Measurements from ENCODE around the gene TTLL6. TPM values are rescaled to one million over a fixed set of nuclear protein-coding genes. Genes with fewer than 3 reads are reported as not detected.

Gene TTLL6
- total and polyA plus RNA-seq, 4 donors = 0.02 to 0.08 TPM; not detected in 2

DNA sequence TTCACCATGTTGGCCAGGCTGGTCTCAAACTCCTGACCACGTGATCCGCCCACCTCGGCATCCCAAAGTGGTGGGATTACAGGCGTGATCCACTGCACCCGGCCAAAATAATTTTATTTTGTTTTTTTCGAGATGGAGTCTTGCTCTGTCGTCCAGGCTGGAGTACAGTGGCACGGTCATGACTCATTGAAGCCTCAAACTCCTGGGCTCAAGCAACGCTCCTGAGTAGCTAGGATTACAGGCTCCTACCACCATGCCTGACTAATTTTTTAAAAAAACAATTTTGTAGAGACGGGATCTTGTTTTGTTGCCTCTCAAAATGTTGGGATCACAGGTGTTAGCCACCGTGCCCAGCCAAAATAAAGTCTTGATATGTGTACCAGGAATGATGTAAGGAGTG is 2.4 kb upstream of the TTLL6 start:
- TF ChIP-seq, protein P1, sequence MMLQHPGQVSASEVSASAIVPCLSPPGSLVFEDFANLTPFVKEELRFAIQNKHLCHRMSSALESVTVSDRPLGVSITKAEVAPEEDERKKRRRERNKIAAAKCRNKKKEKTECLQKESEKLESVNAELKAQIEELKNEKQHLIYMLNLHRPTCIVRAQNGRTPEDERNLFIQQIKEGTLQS (IDR thresholded peaks at IDR 0.05) = no peak
- no peak for TF ChIP-seq MAX (IDR thresholded peaks at IDR 0.05)
- no peak for TF ChIP-seq RXRA (IDR thresholded peaks at IDR 0.05)
- no peak for TF ChIP-seq HNF4A (conservative IDR thresholded peaks at IDR 0.05)
- no peak for TF ChIP-seq JUND (IDR thresholded peaks at IDR 0.05)
- no peak for TF ChIP-seq NR2F2 (IDR thresholded peaks at IDR 0.05)
- TF ChIP-seq, protein P2, sequence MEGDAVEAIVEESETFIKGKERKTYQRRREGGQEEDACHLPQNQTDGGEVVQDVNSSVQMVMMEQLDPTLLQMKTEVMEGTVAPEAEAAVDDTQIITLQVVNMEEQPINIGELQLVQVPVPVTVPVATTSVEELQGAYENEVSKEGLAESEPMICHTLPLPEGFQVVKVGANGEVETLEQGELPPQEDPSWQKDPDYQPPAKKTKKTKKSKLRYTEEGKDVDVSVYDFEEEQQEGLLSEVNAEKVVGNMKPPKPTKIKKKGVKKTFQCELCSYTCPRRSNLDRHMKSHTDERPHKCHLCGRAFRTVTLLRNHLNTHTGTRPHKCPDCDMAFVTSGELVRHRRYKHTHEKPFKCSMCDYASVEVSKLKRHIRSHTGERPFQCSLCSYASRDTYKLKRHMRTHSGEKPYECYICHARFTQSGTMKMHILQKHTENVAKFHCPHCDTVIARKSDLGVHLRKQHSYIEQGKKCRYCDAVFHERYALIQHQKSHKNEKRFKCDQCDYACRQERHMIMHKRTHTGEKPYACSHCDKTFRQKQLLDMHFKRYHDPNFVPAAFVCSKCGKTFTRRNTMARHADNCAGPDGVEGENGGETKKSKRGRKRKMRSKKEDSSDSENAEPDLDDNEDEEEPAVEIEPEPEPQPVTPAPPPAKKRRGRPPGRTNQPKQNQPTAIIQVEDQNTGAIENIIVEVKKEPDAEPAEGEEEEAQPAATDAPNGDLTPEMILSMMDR (IDR thresholded peaks at IDR 0.05; ENCODE audit: low read depth, low read length, missing input control) = no peak
- no peak for TF ChIP-seq TAF1 (conservative IDR thresholded peaks at IDR 0.05)
- TF ChIP-seq, protein P3, sequence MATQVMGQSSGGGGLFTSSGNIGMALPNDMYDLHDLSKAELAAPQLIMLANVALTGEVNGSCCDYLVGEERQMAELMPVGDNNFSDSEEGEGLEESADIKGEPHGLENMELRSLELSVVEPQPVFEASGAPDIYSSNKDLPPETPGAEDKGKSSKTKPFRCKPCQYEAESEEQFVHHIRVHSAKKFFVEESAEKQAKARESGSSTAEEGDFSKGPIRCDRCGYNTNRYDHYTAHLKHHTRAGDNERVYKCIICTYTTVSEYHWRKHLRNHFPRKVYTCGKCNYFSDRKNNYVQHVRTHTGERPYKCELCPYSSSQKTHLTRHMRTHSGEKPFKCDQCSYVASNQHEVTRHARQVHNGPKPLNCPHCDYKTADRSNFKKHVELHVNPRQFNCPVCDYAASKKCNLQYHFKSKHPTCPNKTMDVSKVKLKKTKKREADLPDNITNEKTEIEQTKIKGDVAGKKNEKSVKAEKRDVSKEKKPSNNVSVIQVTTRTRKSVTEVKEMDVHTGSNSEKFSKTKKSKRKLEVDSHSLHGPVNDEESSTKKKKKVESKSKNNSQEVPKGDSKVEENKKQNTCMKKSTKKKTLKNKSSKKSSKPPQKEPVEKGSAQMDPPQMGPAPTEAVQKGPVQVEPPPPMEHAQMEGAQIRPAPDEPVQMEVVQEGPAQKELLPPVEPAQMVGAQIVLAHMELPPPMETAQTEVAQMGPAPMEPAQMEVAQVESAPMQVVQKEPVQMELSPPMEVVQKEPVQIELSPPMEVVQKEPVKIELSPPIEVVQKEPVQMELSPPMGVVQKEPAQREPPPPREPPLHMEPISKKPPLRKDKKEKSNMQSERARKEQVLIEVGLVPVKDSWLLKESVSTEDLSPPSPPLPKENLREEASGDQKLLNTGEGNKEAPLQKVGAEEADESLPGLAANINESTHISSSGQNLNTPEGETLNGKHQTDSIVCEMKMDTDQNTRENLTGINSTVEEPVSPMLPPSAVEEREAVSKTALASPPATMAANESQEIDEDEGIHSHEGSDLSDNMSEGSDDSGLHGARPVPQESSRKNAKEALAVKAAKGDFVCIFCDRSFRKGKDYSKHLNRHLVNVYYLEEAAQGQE (IDR thresholded peaks at IDR 0.05) = no peak
- TF ChIP-seq FOXA2 (IDR thresholded peaks at IDR 0.05) = no peak
- TF ChIP-seq FOXA1 (IDR thresholded peaks at IDR 0.05) = no peak
- TF ChIP-seq, protein P4, sequence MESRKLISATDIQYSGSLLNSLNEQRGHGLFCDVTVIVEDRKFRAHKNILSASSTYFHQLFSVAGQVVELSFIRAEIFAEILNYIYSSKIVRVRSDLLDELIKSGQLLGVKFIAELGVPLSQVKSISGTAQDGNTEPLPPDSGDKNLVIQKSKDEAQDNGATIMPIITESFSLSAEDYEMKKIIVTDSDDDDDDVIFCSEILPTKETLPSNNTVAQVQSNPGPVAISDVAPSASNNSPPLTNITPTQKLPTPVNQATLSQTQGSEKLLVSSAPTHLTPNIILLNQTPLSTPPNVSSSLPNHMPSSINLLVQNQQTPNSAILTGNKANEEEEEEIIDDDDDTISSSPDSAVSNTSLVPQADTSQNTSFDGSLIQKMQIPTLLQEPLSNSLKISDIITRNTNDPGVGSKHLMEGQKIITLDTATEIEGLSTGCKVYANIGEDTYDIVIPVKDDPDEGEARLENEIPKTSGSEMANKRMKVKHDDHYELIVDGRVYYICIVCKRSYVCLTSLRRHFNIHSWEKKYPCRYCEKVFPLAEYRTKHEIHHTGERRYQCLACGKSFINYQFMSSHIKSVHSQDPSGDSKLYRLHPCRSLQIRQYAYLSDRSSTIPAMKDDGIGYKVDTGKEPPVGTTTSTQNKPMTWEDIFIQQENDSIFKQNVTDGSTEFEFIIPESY (IDR thresholded peaks at IDR 0.05) = no peak
- TF ChIP-seq GABPA (IDR thresholded peaks at IDR 0.05 in 1 of 2, conservative IDR thresholded peaks at IDR 0.05 in 1 of 2) = no peak
- no peak for TF ChIP-seq SP1 (IDR thresholded peaks at IDR 0.05)
- H3K9ac ChIP-seq (ENCODE audit: low read depth in 1 of 2, low read length in 2 of 2) = no peak overlapping the region
- H3K4me3 ChIP-seq (ENCODE audit: low read depth in 1 of 3, low read length in 3 of 3) = no peak overlapping the region
- H3K27ac ChIP-seq (ENCODE audit: low read depth in 1 of 2, low read length in 2 of 2) = no peak overlapping the region
- DNase-seq (ENCODE audit: low spot score) = no peak
- H3K4me1 ChIP-seq (ENCODE audit: control insufficient read depth in 4 of 4, insufficient read depth in 4 of 4, low read length in 3 of 4) = peaks cover 0 to 13% (median 9%) of the 10 kb centered on the region in 4 donors
- 90% methylated on average over 11 of the region's 11 CpGs for WGBS
- no peaks in the 10 kb centered on the region for H3K36me3 ChIP-seq (ENCODE audit: control insufficient read depth in 4 of 4, insufficient read depth in 3 of 4, low read depth in 1 of 4, low read length in 3 of 4)
- no peaks in the 10 kb centered on the region for H3K27me3 ChIP-seq (ENCODE audit: control insufficient read depth in 4 of 4, insufficient read depth in 4 of 4, low read length in 3 of 4)
- no peaks in the 10 kb centered on the region for H3K9me3 ChIP-seq (ENCODE audit: control insufficient read depth in 4 of 4, low read length in 3 of 4)

DNA sequence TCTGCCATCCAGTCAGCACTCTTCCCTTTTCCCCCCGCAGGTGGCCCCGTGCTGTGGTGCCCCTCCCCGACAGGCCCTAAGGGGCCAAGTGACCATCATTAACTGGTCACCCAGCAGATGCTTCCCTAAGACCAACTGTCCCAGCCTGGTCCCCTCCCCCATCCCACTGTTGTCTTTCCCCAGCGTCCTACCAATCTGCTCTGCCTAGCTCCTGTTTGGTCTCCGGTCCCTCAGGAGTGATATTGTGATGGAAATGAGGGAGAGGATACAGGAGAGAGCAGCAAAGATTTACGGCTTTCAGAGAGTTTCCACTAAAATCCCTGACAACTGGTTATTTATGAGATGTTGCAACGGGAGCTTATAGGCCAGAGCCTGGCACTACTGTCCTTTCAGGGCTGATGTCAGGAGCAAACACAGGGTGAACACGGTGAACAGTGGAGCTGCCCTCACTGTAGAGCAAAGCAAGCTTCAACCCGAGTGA is 1.4 kb upstream of the TTLL6 start:
- TF ChIP-seq EGR1 (IDR thresholded peaks at IDR 0.05; ENCODE audit: low read depth in 2 of 2) (no peak), GABPA (IDR thresholded peaks at IDR 0.05 in 1 of 2, conservative IDR thresholded peaks at IDR 0.05 in 1 of 2) (no peak), FOXA2 (IDR thresholded peaks at IDR 0.05) (no peak), SP1 (IDR thresholded peaks at IDR 0.05) (no peak), YY1 (IDR thresholded peaks at IDR 0.05) (no peak), HNF4G (IDR thresholded peaks at IDR 0.05) (no peak), MAX (IDR thresholded peaks at IDR 0.05) (no peak), RXRA (IDR thresholded peaks at IDR 0.05) (no peak)
- TF ChIP-seq, protein P1 (IDR thresholded peaks at IDR 0.05) = no peak
- TF ChIP-seq, protein P2 (IDR thresholded peaks at IDR 0.05; ENCODE audit: low read depth, low read length, missing input control) = no peak
- Histone ChIP-seq H3K4me1 (ENCODE audit: control insufficient read depth in 4 of 4, insufficient read depth in 4 of 4, low read length in 3 of 4) (peaks cover 0 to 15% (median 9%) of the 10 kb centered on the region in 4 donors), H3K27ac (ENCODE audit: low read depth in 1 of 2, low read length in 2 of 2) (no peak overlapping the region), H3K27me3 (ENCODE audit: control insufficient read depth in 4 of 4, insufficient read depth in 4 of 4, low read length in 3 of 4) (no peaks in the 10 kb centered on the region), H3K36me3 (ENCODE audit: control insufficient read depth in 4 of 4, insufficient read depth in 3 of 4, low read depth in 1 of 4, low read length in 3 of 4) (no peaks in the 10 kb centered on the region), H3K9me3 (ENCODE audit: control insufficient read depth in 4 of 4, low read length in 3 of 4) (no peaks in the 10 kb centered on the region), H3K9ac (ENCODE audit: low read depth in 1 of 2, low read length in 2 of 2) (no peak overlapping the region), H3K4me3 (ENCODE audit: low read depth in 1 of 3, low read length in 3 of 3) (no peak overlapping the region)
- DNase-seq (ENCODE audit: low spot score) = no peak
- 64% methylated on average over 9 of the region's 9 CpGs for WGBS
